GM12878 (cell line): ENCODE measurements around the gene CHERP. TPM values are rescaled to one million over a fixed set of nuclear protein-coding genes. Genes with fewer than 3 reads are reported as not detected.
A peak's percentile ranks its signal among the peaks of the same experiment; 100 is the strongest.

Experiments
- ATAC-seq: fragments of 200-7000 bp; cut with Tn5 transposase; 3 replicates; pipeline ENCODE4 v1.9.1; 2020; ENCODE audit warnings: mild to moderate bottlenecking, moderate library complexity
- BruUV-seq: library from RNA; stranded (reverse); fragments of 400-500 nt; replicated peaks from 2 replicates; lab custom pipeline; 2021; lab: Mats Ljungman, UMichigan
- CTCF ChIA-PET: fragments of 300-600 bp; sonication (Branson Sonifier 250); formaldehyde crosslinking; extraction: SDS; loops from one replicate; lab custom pipeline; 2021; ENCODE audit warnings: inconsistent platforms; lab: Yijun Ruan, JAX
- POLR2A ChIA-PET: fragments of 350-600 bp; formaldehyde crosslinking; extraction: SDS; loops from one replicate; lab custom pipeline; 2021; ENCODE audit warnings: inconsistent platforms; lab: Charles Lee
- RAD21 ChIA-PET: fragments of 300-600 bp; sonication (Branson Sonifier 250); formaldehyde crosslinking; loops from one replicate; lab custom pipeline; 2023; ENCODE audit warnings: antibody characterized with exemption; ENCODE audit not compliant: unreplicated experiment; lab: Charles Lee
- SMC1A ChIA-PET: fragments of 300-600 bp; sonication (Branson Sonifier 250); formaldehyde crosslinking; loops from one replicate; lab custom pipeline; 2023; ENCODE audit not compliant: unreplicated experiment, uncharacterized antibody; lab: Charles Lee
- DNase-seq: peaks from one replicate; pipeline ENCODE4 v3.0.0-alpha.2; 2011; ENCODE audit warnings: low read depth, low spot score
- FAIRE-seq: peaks from 3 replicates; lab custom pipeline; 2011; peaks lifted over from hg19 to GRCh38; lab: Jason Lieb, UNC
- H2AFZ ChIP-seq: 2 replicates; pipeline ENCODE4 v1.6.0; 2011; ENCODE audit warnings: low read depth, low read length, control low read depth; ENCODE audit not compliant: control insufficient read depth
- H3K27ac ChIP-seq: 2 replicates; pipeline ENCODE4 v1.5.1; 2011; ENCODE audit warnings: control low read depth; ENCODE audit not compliant: control insufficient read depth, insufficient read depth
- H3K27me3 ChIP-seq, 2 experiments: replicated peaks in 1 of 2; 2 replicates each; pipeline versions ENCODE4 v1.6.0 to v1.6.1; 2011; ENCODE audit warnings: low read length in 1 of 2; ENCODE audit not compliant: control insufficient read depth in 2 of 2, insufficient read depth in 2 of 2
- H3K36me3 ChIP-seq, 2 experiments: 2 replicates each; pipeline ENCODE4 v1.5.1; 2011; ENCODE audit warnings: low read length in 1 of 2; ENCODE audit not compliant: control insufficient read depth in 2 of 2, insufficient read depth in 2 of 2
- H3K4me1 ChIP-seq: 2 replicates; pipeline ENCODE4 v1.6.1; 2011; ENCODE audit warnings: mild to moderate bottlenecking, low read length, moderate library complexity, mixed read lengths; ENCODE audit not compliant: control insufficient read depth, insufficient read depth
- H3K4me2 ChIP-seq: 2 replicates; pipeline ENCODE4 v1.6.0; 2011; ENCODE audit warnings: control low read depth; ENCODE audit not compliant: control insufficient read depth, insufficient read depth
- H3K4me3 ChIP-seq: fragments of 200-600 bp; sonication (generic); 2 replicates; pipeline ENCODE4 v1.5.1; 2016
- H3K79me2 ChIP-seq: 2 replicates; pipeline ENCODE4 v1.6.0; 2011; ENCODE audit warnings: low read length; ENCODE audit not compliant: control insufficient read depth, insufficient read depth
- H3K9ac ChIP-seq: 2 replicates; pipeline ENCODE4 v1.8.0; 2011; ENCODE audit warnings: low read length, control low read depth, mixed read lengths; ENCODE audit not compliant: control insufficient read depth, insufficient read depth
- H3K9me3 ChIP-seq: replicated peaks from 3 replicates; pipeline ENCODE4 v1.5.1; 2011; ENCODE audit warnings: mild to moderate bottlenecking, low read length; ENCODE audit not compliant: control insufficient read depth, insufficient read depth
- H4K20me1 ChIP-seq: 2 replicates; pipeline ENCODE4 v1.6.0; 2011; ENCODE audit not compliant: control insufficient read depth, insufficient read depth
- ATF7 ChIP-seq: fragments of 450-650 bp; IDR thresholded peaks from 2 replicates; pipeline ENCODE4 v1.6.1; 2016; ENCODE audit warnings: low read depth, mild to moderate bottlenecking
- CBFB ChIP-seq: IDR thresholded peaks from 2 replicates; pipeline ENCODE4 v1.6.1; 2016; ENCODE audit warnings: antibody characterized with exemption, low read depth
- CREM ChIP-seq: IDR thresholded peaks from 2 replicates; pipeline ENCODE4 v1.6.1; 2014; ENCODE audit warnings: antibody characterized with exemption, low read depth
- IRF3 ChIP-seq: fragments of 450-650 bp; IDR thresholded peaks from 2 replicates; pipeline ENCODE4 v1.6.1; 2014; ENCODE audit warnings: mild to moderate bottlenecking
- NFIC ChIP-seq: IDR thresholded peaks from 2 replicates; pipeline ENCODE4 v1.6.1; 2012; ENCODE audit warnings: low read depth, mild to moderate bottlenecking, inconsistent platforms, low read length, moderate library complexity
- NFXL1 ChIP-seq: fragments of 450-650 bp; IDR thresholded peaks from 2 replicates; pipeline ENCODE4 v1.6.1; 2017; ENCODE audit warnings: antibody characterized with exemption, mild to moderate bottlenecking, borderline replicate concordance
- RAD51 ChIP-seq: fragments of 450-650 bp; IDR thresholded peaks from 2 replicates; pipeline ENCODE4 v1.6.1; 2016; ENCODE audit warnings: moderate library complexity, mild to moderate bottlenecking, inconsistent platforms
- RBBP5 ChIP-seq: fragments of 200-600 bp; sonication (generic); conservative IDR thresholded peaks from 2 replicates; pipeline ENCODE4 v1.6.1; 2016
- RCOR1 ChIP-seq: conservative IDR thresholded peaks from 2 replicates; pipeline ENCODE4 v1.6.1; 2012; ENCODE audit warnings: low read depth, low read length, improper control_type of control experiment
- RUNX3 ChIP-seq: IDR thresholded peaks from 2 replicates; pipeline ENCODE4 v1.6.1; 2012; ENCODE audit warnings: low read length, inconsistent platforms
- SIX5 ChIP-seq: IDR thresholded peaks from 2 replicates; pipeline ENCODE4 v1.6.1; 2011; ENCODE audit warnings: mild to moderate bottlenecking, low read depth, low read length, moderate library complexity; ENCODE audit not compliant: severe bottlenecking
- SMAD5 ChIP-seq: IDR thresholded peaks from 2 replicates; pipeline ENCODE4 v1.6.1; 2016; ENCODE audit warnings: antibody characterized with exemption, low read depth
- SREBF2 ChIP-seq: IDR thresholded peaks from 2 replicates; pipeline ENCODE4 v1.6.1; 2012; ENCODE audit warnings: mild to moderate bottlenecking, low read length
- STAT3 ChIP-seq: IDR thresholded peaks from 2 replicates; pipeline ENCODE4 v1.6.1; 2011; ENCODE audit warnings: low read depth, low read length, improper control_type of control experiment
- YY1 ChIP-seq: IDR thresholded peaks from 2 replicates; pipeline ENCODE4 v1.6.1; 2011; ENCODE audit warnings: low read depth, mild to moderate bottlenecking, low read length
- WGBS: methylation state at CpG from one replicate; pipeline ENCODE4 v1.1.6; 2016; ENCODE audit warnings: low lambda C conversion rate; ENCODE audit not compliant: insufficient replicate concordance, insufficient coverage; ENCODE audit errors: missing lambda C conversion rate; 5-methylcytosine and 5-hydroxymethylcytosine counted together
- in situ Hi-C: fragments of 300-500 bp; cut with MboI; formaldehyde crosslinking; loops from 9 replicates; pipeline ENCODE4 v1.14.3; 2018; ENCODE audit warnings: mixed read lengths
- intact Hi-C: fragments of 100-400 bp; cut with micrococcal nuclease; formaldehyde crosslinking; loops from one replicate; pipeline ENCODE4 v1.14.2; 2022; ENCODE audit not compliant: unreplicated experiment
- polyA plus RNA-seq, 11 experiments: library from polyadenylated mRNA; depleted of rRNA in 4 of 11; unstranded in 6 of 11; stranded (reverse) in 5 of 11; fragments of >200 nt; fragmentation: Nextera tagmentation in 4 of 11; fragmentation: Illumina TruSeq in 1 of 11; extraction: Ambion mirVana in 4 of 11; extraction: Trizol in 1 of 11; gene quantifications; 1 replicate in 1 of 11; 2 replicates in 10 of 11; pipeline versions ENCODE4 v1.2.1 to v1.2.3, GENCODE V29; 2011 to 2016; ENCODE audit warnings: inconsistent platforms in 2 of 11, missing spikeins in 2 of 11, low read depth in 1 of 11
- total RNA-seq, 4 experiments: library from RNA; depleted of rRNA in 3 of 4; stranded (reverse); fragments of >200 nt in 3 of 4; fragmentation: Illumina TruSeq in 1 of 4; extraction: Trizol in 1 of 4; gene quantifications; 2 replicates each; pipeline versions ENCODE4 v1.2.1 to v1.2.3, GENCODE V29; 2013 to 2021

Gene CHERP
- total and polyA plus RNA-seq, 10 of the 15 experiments (the other 5 are each of a cell fraction or from before 2014, with no cell fraction given): 0.66 to 65.3 (median 12.2) TPM

GRCh38 chr19:16540948-16541347 lies 1.3 kb downstream of the CHERP start:
- Histone ChIP-seq H3K9me3 (no peaks in the 10 kb centered on the region; the same call in 2 of the 3 replicates), H3K27ac (peak overlapping the region; percentile 68), H3K27me3 (no peaks in the 10 kb centered on the region), H3K4me3 (peak overlapping the region; percentile 99), H3K9ac (peak overlapping the region; percentile 80; the same call in 1 of the 2 replicates), H3K4me2 (peak overlapping the region; percentile 91), H3K4me1 (peaks cover 8% of the 10 kb centered on the region; the same call in 1 of the 2 replicates), H4K20me1 (peaks cover 4% of the 10 kb centered on the region; the same call in 1 of the 2 replicates), H3K36me3 (peaks cover 13 to 14% of the 10 kb centered on the region in 2 experiments; a peak in 3 of 4 replicates), H2AFZ (no peak overlapping the region), H3K79me2 (peaks cover 79% of the 10 kb centered on the region)
- BruUV-seq: no TSS peak
- in situ Hi-C loops: no loop called here
- TF ChIP-seq CREM (no peak), ATF7 (no peak), YY1 (no peak), RBBP5 (no peak), STAT3 (no peak), CBFB (no peak), NFXL1 (no peak), IRF3 (no peak), NFIC (no peak), RCOR1 (no peak), RAD51 (no peak), RUNX3 (no peak), SMAD5 (no peak), SIX5 (no peak), SREBF2 (no peak)
- ChIA-PET CTCF (no interaction called here), RAD21 (interaction anchor here (1.2 kb wide), 1 partner anchor 17 kb away, joined by 3 read pairs; no protein-coding TSS in a partner anchor), SMC1A (interaction anchor here (0.8 to 1.6 kb wide), 3 partner anchors 43 to 98 kb away, joined by 4 read pairs; no protein-coding TSS in a partner anchor), POLR2A (interaction anchor here (0.6 to 6.1 kb wide), 3 partner anchors 46 to 97 kb away, joined by 3 to 72 read pairs (median 6); no protein-coding TSS in a partner anchor)
- DNase-seq: no peak
- 73% methylated on average over 12 of the region's 12 CpGs for WGBS
- FAIRE-seq: no peak
- intact Hi-C loops: loop anchor here (5.0 to 10.0 kb wide), 2 partner anchors 81 to 96 kb away; no protein-coding TSS in a partner anchor
- ATAC-seq: no peak
